ENCODE results near the gene KTN1.

KTN1 gene, protein sequence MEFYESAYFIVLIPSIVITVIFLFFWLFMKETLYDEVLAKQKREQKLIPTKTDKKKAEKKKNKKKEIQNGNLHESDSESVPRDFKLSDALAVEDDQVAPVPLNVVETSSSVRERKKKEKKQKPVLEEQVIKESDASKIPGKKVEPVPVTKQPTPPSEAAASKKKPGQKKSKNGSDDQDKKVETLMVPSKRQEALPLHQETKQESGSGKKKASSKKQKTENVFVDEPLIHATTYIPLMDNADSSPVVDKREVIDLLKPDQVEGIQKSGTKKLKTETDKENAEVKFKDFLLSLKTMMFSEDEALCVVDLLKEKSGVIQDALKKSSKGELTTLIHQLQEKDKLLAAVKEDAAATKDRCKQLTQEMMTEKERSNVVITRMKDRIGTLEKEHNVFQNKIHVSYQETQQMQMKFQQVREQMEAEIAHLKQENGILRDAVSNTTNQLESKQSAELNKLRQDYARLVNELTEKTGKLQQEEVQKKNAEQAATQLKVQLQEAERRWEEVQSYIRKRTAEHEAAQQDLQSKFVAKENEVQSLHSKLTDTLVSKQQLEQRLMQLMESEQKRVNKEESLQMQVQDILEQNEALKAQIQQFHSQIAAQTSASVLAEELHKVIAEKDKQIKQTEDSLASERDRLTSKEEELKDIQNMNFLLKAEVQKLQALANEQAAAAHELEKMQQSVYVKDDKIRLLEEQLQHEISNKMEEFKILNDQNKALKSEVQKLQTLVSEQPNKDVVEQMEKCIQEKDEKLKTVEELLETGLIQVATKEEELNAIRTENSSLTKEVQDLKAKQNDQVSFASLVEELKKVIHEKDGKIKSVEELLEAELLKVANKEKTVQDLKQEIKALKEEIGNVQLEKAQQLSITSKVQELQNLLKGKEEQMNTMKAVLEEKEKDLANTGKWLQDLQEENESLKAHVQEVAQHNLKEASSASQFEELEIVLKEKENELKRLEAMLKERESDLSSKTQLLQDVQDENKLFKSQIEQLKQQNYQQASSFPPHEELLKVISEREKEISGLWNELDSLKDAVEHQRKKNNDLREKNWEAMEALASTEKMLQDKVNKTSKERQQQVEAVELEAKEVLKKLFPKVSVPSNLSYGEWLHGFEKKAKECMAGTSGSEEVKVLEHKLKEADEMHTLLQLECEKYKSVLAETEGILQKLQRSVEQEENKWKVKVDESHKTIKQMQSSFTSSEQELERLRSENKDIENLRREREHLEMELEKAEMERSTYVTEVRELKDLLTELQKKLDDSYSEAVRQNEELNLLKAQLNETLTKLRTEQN (N-terminal part only)

DNA sequence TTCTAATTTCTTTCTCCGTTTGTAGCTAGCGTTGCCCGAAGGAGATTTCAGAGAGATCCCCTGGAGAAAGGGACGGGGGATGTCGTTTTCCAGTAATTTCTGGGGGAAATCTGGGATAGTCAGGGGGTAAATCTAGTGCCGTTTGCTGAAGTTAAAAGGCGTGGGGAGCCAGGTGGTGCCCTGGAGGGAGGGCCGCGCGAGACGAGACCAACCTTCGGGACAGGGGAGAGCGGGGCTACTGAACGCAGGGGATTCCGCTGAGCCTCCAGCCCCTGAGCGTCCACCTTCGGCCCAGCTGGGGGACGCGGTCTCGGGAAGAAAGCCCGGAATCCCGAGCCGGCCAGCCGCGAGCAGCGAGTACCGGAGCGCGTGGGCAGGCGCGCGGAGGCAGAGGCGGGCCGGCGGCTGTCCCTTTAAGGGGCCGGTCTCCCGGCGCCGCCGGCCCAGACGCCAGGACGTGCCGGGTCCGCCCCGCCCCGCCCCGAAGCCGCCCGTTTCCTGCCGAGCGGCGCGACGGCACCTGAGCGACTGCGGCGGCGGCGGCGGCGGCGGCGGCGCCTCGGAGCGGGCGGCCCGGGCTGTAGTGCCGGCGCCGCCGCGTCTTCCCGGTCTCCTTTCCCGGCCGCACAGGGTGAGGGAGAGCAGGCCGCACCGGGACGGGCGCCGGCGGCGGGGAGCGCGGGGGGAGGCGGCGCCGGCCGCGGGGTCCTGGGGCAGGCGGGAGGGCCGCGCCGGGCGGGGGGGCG, at the start of gene KTN1:
Gene KTN1 (plus strand): TSS at position 484 of the 746 bp plus-strand sequence. CDS start 31,842 bp downstream, outside the sequence.
- DNase-seq (ENCODE audit: extremely low spot score): peak; percentile 81
- ChIA-PET CTCF (interaction anchor here (0.5 to 0.7 kb wide), 4 partner anchors 81 to 760 kb away, joined by 3 to 6 read pairs (median 3); no protein-coding TSS in a partner anchor), POLR2A (no interaction called here)
- TF ChIP-seq BHLHE40 (IDR thresholded peaks at IDR 0.05; ENCODE audit: borderline replicate concordance) (peak; percentile 21; the same call in 1 of the 2 replicates), NFRKB (IDR thresholded peaks at IDR 0.05) (no peak), FOXA1 (IDR thresholded peaks at IDR 0.05) (no peak), TARDBP (IDR thresholded peaks at IDR 0.05) (no peak), ARNT (IDR thresholded peaks at IDR 0.05) (0 out of 2 replicates have a peak, but pooled peaks have one; percentile 17), ZNF384 (IDR thresholded peaks at IDR 0.05) (no peak), FOXM1 (IDR thresholded peaks at IDR 0.05; ENCODE audit: borderline replicate concordance) (peak; percentile 31; the same call in 1 of the 2 replicates), HDGF (IDR thresholded peaks at IDR 0.05; ENCODE audit: borderline replicate concordance) (no peak), ELF4 (IDR thresholded peaks at IDR 0.05) (no peak), L3MBTL2 (conservative IDR thresholded peaks at IDR 0.05) (peak; percentile 42; the same call in 1 of the 2 replicates), SUZ12 (IDR thresholded peaks at IDR 0.05) (no peak), LEF1 (IDR thresholded peaks at IDR 0.05; ENCODE audit: borderline replicate concordance) (no peak), CTBP1 (IDR thresholded peaks at IDR 0.05; ENCODE audit: borderline replicate concordance) (no peak)
- TF ChIP-seq, protein P1, sequence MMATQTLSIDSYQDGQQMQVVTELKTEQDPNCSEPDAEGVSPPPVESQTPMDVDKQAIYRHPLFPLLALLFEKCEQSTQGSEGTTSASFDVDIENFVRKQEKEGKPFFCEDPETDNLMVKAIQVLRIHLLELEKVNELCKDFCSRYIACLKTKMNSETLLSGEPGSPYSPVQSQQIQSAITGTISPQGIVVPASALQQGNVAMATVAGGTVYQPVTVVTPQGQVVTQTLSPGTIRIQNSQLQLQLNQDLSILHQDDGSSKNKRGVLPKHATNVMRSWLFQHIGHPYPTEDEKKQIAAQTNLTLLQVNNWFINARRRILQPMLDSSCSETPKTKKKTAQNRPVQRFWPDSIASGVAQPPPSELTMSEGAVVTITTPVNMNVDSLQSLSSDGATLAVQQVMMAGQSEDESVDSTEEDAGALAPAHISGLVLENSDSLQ (IDR thresholded peaks at IDR 0.05): no peak

DNA sequence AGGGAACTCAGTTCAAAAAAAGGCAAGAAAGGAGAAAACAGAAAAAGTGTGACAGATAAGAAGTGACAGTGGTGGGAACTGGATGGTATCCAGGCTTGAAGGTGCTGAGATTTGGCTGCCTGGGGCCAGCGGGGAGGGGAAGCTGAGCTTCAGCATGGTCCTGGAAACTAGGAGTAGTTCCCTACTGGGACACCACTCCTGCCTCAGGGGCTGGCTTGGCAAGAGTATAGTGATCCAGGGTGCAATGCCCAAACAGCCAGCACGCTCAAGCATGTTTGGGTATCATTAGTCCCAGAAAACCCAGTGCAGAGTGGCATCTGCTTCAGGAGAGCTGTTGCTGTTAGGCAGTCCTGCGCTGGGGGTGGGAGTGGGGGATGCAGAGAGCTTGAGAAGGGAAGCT, 49.5 kb upstream of the KTN1 start:
- TF ChIP-seq ZNF384 (IDR thresholded peaks at IDR 0.05) (no peak), SP1 (IDR thresholded peaks at IDR 0.05) (no peak), ARNT (IDR thresholded peaks at IDR 0.05) (no peak)
- POLR2A ChIA-PET: no interaction called here
- DNase-seq (ENCODE audit: extremely low spot score): no peak
- CTCF ChIA-PET: interaction anchor here (0.6 kb wide), 1 partner anchor 66 kb away, joined by 6 read pairs; no protein-coding TSS in a partner anchor

DNA sequence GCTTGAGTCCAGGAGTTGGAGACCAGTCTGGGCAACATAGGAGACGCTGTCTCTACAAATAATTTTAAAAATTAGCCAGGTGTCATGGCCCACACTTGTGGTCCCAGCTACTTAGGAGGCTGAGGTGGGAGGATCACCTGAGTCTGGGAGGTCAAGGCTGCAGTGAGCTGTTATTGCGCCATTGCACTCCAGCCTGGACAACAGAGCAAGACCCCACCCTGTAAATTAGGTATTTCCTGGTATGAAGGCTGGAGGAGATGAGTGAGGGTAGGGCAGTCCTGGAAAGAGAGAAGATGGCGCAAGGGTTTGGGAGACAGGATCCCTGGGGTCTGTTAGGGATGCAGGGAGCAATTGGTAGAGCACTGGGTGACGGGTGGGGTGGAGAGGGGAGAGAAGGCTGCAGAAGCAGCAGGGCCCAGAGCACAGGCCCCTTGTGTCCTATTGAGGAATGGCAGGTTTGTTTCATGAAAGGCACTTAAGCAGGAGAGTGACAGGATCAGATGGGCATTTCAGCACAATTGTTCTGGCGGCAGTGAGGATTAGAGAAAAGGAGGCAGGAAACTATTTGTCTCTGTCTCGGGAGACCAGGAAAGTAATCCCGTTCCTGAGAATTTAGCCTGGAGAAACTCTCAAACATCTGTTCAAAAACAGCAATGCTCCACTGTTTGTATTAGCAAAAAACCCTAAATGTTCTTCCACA, 47.2 kb upstream of the KTN1 start:
- DNase-seq (ENCODE audit: extremely low spot score): peak; percentile 41
- no peak for TF ChIP-seq ZNF384 (IDR thresholded peaks at IDR 0.05)
- TF ChIP-seq, protein P1 (IDR thresholded peaks at IDR 0.05): peak; percentile 42; the same call in 1 of the 2 replicates
- ChIA-PET CTCF (no interaction called here), POLR2A (no interaction called here)

DNA sequence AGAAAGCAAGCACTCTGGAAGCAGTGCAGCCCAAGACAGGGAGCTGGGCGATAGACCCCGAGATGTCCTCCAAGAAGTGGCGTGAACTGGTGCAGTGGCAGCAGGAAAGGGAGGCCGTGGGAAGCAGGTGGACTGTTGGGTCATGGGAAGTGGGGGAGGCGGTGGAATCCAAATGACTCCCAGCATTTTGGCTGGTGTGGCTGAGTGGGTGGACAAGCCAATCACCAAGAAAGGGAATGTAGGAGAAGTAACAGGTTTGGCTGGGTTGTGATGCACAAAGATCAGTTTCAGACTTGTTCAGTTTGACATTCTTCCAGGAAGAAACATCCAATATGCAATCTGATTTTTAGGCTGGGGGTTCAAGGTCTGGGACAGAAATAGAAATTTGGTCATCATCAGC, 46.0 kb upstream of the KTN1 start:
- DNase-seq (ENCODE audit: extremely low spot score): no peak
- ChIA-PET CTCF (no interaction called here), POLR2A (no interaction called here)
- TF ChIP-seq ELF4 (IDR thresholded peaks at IDR 0.05) (no peak), CTBP1 (IDR thresholded peaks at IDR 0.05; ENCODE audit: borderline replicate concordance) (no peak), FOXA1 (IDR thresholded peaks at IDR 0.05) (no peak), FOXK2 (IDR thresholded peaks at IDR 0.05) (no peak), TARDBP (IDR thresholded peaks at IDR 0.05) (no peak), NFRKB (IDR thresholded peaks at IDR 0.05) (no peak), ARNT (IDR thresholded peaks at IDR 0.05) (no peak), ZNF384 (IDR thresholded peaks at IDR 0.05) (no peak), LEF1 (IDR thresholded peaks at IDR 0.05; ENCODE audit: borderline replicate concordance) (no peak), SUZ12 (IDR thresholded peaks at IDR 0.05) (no peak), SP1 (IDR thresholded peaks at IDR 0.05) (no peak), BHLHE40 (IDR thresholded peaks at IDR 0.05; ENCODE audit: borderline replicate concordance) (no peak), L3MBTL2 (conservative IDR thresholded peaks at IDR 0.05) (no peak)
- TF ChIP-seq, protein P1 (IDR thresholded peaks at IDR 0.05): no peak

Measured in HEK293T (cell line).